HepG2 (cell line): ENCODE measurements around the gene PCSK2.

Source experiments
- FOXM1 ChIP-seq: sonication (generic); formaldehyde crosslinking; IDR thresholded peaks from 2 replicates; pipeline ENCODE4 v1.5.0; 2020; ENCODE audit warnings: missing genetic modification reagents
- JUND ChIP-seq: sonication (generic); formaldehyde crosslinking; IDR thresholded peaks from 2 replicates; pipeline ENCODE4 v1.8.0; 2022; ENCODE audit warnings: mild to moderate bottlenecking, missing genetic modification reagents
- NBN ChIP-seq: fragments of 450-650 bp; conservative IDR thresholded peaks from 2 replicates; pipeline ENCODE4 v1.6.1; 2017
- NFE2L1 ChIP-seq: sonication (generic); formaldehyde crosslinking; IDR thresholded peaks from 2 replicates; pipeline ENCODE4 v1.4.0; 2020; ENCODE audit warnings: missing genetic modification reagents, mild to moderate bottlenecking, borderline replicate concordance
- RORA ChIP-seq: sonication (generic); formaldehyde crosslinking; IDR thresholded peaks from 2 replicates; pipeline ENCODE4 v1.5.0; 2020; ENCODE audit warnings: mild to moderate bottlenecking, missing genetic modification reagents, moderate library complexity
- SNAPC2 ChIP-seq: sonication (generic); formaldehyde crosslinking; IDR thresholded peaks from 2 replicates; pipeline ENCODE4 v1.8.1; 2022; ENCODE audit warnings: mild to moderate bottlenecking, missing genetic modification reagents
- ZNF720 ChIP-seq: sonication (generic); formaldehyde crosslinking; IDR thresholded peaks from 2 replicates; pipeline ENCODE4 v1.4.0; 2020; ENCODE audit warnings: missing genetic modification reagents
- TF ChIP-seq, protein P1 (sequence below): IDR thresholded peaks from 2 replicates; pipeline ENCODE4 v1.6.1; 2012; ENCODE audit warnings: inconsistent platforms
- TF ChIP-seq, protein P2 (sequence below): sonication (generic); formaldehyde crosslinking; IDR thresholded peaks from 2 replicates; pipeline ENCODE4 v1.8.0; 2022; ENCODE audit warnings: mild to moderate bottlenecking, missing genetic modification reagents
- TF ChIP-seq, protein P3 (sequence below): sonication (generic); formaldehyde crosslinking; IDR thresholded peaks from 2 replicates; pipeline ENCODE4 v1.4.0; 2020; ENCODE audit warnings: mild to moderate bottlenecking, missing genetic modification reagents

GRCh38 chr20:17452441-17452840, 225.6 kb downstream of the PCSK2 start:
- TF ChIP-seq, protein P1, sequence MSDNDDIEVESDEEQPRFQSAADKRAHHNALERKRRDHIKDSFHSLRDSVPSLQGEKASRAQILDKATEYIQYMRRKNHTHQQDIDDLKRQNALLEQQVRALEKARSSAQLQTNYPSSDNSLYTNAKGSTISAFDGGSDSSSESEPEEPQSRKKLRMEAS: no peak
- no peak for TF ChIP-seq RORA (CRISPR knock-in tag)
- no peak for TF ChIP-seq FOXM1 (CRISPR knock-in tag)
- no peak for TF ChIP-seq NFE2L1 (CRISPR knock-in tag)
- TF ChIP-seq, protein P2, sequence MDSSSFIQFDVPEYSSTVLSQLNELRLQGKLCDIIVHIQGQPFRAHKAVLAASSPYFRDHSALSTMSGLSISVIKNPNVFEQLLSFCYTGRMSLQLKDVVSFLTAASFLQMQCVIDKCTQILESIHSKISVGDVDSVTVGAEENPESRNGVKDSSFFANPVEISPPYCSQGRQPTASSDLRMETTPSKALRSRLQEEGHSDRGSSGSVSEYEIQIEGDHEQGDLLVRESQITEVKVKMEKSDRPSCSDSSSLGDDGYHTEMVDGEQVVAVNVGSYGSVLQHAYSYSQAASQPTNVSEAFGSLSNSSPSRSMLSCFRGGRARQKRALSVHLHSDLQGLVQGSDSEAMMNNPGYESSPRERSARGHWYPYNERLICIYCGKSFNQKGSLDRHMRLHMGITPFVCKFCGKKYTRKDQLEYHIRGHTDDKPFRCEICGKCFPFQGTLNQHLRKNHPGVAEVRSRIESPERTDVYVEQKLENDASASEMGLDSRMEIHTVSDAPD (CRISPR knock-in tag): no peak
- no peak for TF ChIP-seq JUND (CRISPR knock-in tag)
- TF ChIP-seq NBN: no peak
- no peak for TF ChIP-seq ZNF720 (CRISPR knock-in tag)
- TF ChIP-seq, protein P3, sequence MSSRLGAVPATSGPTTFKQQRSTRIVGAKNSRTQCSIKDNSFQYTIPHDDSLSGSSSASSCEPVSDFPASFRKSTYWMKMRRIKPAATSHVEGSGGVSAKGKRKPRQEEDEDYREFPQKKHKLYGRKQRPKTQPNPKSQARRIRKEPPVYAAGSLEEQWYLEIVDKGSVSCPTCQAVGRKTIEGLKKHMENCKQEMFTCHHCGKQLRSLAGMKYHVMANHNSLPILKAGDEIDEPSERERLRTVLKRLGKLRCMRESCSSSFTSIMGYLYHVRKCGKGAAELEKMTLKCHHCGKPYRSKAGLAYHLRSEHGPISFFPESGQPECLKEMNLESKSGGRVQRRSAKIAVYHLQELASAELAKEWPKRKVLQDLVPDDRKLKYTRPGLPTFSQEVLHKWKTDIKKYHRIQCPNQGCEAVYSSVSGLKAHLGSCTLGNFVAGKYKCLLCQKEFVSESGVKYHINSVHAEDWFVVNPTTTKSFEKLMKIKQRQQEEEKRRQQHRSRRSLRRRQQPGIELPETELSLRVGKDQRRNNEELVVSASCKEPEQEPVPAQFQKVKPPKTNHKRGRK (CRISPR knock-in tag): no peak
- TF ChIP-seq SNAPC2 (CRISPR knock-in tag): no peak
